GM12801 (cell line): ENCODE measurements around the gene MAST2.

Source experiments
- TF ChIP-seq, protein P1 (sequence below): IDR thresholded peaks from one replicate; pipeline ENCODE4 v1.5.1; 2011; ENCODE audit warnings: control low read depth; ENCODE audit not compliant: insufficient read length; ENCODE audit errors: extremely low read depth

Gene MAST2

DNA sequence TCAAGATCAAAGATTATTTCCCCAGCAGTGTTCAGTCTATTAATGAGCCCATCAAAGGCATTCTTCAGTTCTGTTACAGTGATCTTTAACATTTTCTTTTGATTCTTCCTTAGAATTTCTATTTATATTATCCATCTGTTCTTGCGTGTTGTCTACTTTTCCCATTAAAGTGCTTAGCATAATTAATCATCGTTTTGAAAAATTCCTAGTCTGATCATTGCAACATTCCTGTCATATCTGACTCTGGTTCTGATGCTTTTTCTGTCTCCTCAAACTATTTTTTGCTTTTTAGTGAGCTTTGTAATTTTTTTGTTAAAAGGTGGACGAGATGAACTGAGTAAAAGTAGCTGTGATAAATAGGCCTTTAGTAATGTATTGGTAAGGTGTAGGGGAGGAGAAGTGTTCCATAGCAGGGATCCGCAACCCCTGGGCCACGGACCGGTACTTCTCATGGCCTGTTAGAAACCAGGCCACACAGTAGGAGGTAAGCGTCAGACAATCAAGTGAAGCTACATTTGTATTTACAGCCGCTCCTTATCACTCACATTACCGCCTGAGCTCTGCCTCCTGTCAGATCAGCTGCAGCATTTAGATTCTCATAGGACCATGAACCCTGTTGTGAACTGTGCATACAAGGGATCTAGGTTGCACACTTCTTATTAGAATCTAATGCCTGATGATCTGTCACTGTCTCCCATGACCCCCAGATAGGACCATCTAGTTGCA, 165.7 kb downstream of the MAST2 start:
- TF ChIP-seq, protein P1, sequence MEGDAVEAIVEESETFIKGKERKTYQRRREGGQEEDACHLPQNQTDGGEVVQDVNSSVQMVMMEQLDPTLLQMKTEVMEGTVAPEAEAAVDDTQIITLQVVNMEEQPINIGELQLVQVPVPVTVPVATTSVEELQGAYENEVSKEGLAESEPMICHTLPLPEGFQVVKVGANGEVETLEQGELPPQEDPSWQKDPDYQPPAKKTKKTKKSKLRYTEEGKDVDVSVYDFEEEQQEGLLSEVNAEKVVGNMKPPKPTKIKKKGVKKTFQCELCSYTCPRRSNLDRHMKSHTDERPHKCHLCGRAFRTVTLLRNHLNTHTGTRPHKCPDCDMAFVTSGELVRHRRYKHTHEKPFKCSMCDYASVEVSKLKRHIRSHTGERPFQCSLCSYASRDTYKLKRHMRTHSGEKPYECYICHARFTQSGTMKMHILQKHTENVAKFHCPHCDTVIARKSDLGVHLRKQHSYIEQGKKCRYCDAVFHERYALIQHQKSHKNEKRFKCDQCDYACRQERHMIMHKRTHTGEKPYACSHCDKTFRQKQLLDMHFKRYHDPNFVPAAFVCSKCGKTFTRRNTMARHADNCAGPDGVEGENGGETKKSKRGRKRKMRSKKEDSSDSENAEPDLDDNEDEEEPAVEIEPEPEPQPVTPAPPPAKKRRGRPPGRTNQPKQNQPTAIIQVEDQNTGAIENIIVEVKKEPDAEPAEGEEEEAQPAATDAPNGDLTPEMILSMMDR = no peak

DNA sequence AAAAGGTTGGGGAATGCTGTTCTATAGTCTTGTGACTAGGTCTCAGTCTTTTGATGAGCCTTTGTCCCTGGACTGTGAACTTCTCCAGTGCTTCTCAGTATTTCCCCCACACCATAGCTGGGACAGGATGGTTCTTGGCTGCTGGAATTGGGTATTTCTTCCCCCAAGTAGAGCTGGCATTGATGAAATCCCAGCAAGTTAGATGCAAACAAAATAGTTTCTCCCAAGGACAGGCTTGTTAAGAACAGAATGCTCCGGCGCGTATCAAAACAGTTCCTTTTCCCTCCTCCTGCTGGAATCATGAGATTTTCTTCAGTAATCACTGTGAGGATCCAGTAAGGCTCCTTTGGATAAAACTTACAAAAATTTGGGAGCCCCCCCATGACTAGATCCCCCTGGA, 166.5 kb downstream of the MAST2 start:
- TF ChIP-seq, protein P1 = no peak

DNA sequence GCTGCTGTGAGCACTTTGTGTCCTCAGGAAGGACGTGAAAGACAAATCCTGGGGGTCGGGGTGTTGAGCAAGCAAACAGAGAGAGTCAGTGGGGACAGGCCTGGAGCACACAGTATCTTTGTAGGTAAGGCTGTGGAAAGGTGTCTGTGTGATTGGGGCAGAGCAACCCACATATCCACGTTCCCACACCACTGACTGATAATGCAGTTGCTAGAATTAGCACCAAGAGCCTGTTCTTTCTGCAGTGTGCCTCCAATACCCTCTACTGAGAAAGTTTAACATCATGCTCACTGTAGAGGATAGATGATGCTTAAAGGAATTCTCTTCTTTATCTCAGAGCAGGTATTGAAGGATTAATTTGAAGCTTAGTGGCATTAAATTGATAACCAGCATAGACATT, 167.9 kb downstream of the MAST2 start:
- TF ChIP-seq, protein P1 = no peak

DNA sequence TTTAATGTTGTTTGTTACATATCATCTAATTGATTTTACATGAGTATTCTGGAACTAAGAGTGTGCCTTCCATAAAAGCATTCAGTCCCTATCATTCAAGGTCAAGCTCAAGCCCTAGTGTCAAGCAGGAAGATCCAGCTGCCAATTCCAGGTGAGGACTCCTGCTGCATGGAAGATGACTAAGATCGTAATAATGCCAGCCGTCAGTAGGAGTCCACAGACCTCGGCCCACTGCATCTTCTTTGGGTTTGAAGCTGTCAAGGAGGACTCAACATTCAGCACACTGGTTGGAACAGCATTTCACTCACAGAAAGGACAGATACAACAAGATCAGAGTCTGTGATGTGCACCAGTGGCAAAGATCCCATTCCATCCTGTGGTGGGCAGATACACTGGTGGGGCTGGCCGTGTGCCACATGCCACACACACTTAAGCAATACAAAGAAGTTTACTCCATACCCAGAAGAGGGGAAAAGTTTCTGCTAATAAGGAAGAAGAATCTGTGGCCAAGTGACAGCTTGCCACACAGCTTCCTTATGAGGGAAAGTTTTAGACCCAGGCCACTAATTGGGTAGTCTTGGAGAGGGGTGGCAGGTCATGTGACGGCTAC, 168.6 kb downstream of the MAST2 start:
- TF ChIP-seq, protein P1 = no peak

DNA sequence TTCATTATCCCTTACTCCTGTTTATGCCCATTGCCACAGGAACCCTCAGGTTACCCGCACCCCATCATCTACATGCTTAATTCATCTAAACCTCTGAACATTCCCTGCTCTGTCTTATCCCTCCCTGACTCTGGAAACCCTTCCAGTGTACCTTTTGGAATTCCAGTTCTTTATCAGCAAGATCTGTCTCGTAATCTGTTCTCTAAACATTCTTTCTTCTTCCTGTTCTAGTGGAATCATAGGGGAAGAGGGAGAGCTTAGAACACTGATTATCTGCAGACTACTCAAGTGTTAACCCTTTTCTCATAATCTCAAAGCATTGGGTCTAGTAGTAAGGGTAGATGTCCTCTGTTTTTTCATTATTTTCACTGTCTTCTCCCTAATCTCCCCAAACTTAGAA, 169.2 kb downstream of the MAST2 start:
- TF ChIP-seq, protein P1 = no peak

DNA sequence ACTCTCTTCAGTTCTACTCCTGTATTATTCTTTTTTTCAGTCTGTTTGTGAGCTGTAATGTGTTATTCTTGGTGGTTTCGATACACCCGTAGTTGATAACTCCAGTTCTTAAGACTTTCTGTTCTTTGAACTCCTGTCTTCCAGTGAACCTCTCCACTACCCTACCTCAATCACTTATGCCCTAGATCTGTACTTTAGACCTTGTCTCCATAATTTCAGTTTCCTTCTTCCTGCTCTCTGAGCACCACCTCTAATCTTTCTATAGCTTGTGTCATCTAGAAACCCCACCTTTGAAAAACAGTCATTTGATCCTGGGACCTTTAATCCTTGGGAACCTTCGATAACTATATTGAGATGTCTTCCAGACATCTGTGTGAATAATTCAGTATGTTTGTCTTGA, 169.7 kb downstream of the MAST2 start:
- TF ChIP-seq, protein P1 = no peak

DNA sequence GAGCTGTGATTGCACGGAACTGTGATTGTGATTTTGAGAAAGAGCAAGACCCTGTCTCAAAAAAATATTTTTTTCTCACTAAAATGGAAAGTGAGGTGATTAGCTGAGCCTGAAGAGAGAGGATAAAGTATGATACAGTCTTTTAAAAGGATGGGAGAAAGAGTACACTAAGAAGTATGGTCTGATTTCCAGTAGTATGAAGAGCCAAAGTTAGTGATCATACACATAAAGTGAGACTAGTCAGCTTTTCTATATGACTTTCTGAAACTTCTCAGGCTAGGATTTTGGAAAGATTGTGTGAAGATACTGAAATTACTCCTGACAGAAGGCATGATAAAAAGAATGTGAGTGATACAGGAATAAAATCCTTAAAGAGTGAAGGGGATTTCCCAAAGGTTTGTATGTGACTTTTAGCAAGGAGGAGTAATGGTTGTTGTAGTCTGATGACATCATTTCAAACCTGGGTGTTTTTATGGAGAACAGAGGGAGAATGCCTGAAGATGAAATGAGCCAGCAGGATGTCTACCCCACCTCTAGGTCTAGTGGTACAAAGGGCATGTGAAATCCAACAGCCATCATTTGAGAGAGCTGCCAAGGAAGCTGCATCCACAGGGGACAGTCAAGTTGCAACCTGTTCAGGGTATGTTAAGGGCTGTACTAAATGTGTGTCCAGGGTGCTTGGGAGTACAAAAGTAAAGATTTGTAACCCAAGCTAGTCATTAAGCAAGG, 171.3 kb downstream of the MAST2 start:
- TF ChIP-seq, protein P1 = no peak
